Measurements from ENCODE around the gene SNRPD1.
"Not testable (repeated sequence)": the region's sequence is repeated elsewhere in the genome, so short reads cannot be mapped to it uniquely, and the experiment has no call there.

Gene SNRPD1

GRCh38 chr18:21638822-21639221 is 26.7 kb downstream of the SNRPD1 start:
- DNase-seq, result no peak

GRCh38 chr18:21640375-21640774 is 28.3 kb downstream of the SNRPD1 start:
- not testable (repeated sequence) for DNase-seq

GRCh38 chr18:21650311-21650710 is 38.2 kb downstream of the SNRPD1 start:
- DNase-seq, result no peak

GRCh38 chr18:21652073-21652472 is 40.0 kb downstream of the SNRPD1 start:
- DNase-seq, result no peak

GRCh38 chr18:21653361-21653760 is 41.2 kb downstream of the SNRPD1 start:
- no peak for DNase-seq

GRCh38 chr18:21656402-21656801 is 44.3 kb downstream of the SNRPD1 start:
- DNase-seq, result no peak

- peak; percentile 26 for DNase-seq
These were observed 48.0 kb downstream of the SNRPD1 start for GRCh38 chr18:21660078-21660477.

GRCh38 chr18:21662581-21662980 is 50.5 kb downstream of the SNRPD1 start:
- DNase-seq, result no peak

- DNase-seq, result no peak
These were observed 51.5 kb downstream of the SNRPD1 start for GRCh38 chr18:21663578-21663977.

- no peak for DNase-seq
These were observed 52.0 kb downstream of the SNRPD1 start for GRCh38 chr18:21664069-21664468.

- no peak for DNase-seq
These were observed 57.7 kb downstream of the SNRPD1 start for GRCh38 chr18:21669736-21670285.

GRCh38 chr18:21672521-21673267 is 60.6 kb downstream of the SNRPD1 start:
- DNase-seq, result no peak

- peak; percentile 43 for DNase-seq
These were observed 63.2 kb downstream of the SNRPD1 start for GRCh38 chr18:21675354-21675753.

- no peak for DNase-seq
These were observed 66.7 kb downstream of the SNRPD1 start for GRCh38 chr18:21678859-21679258.

GRCh38 chr18:21680161-21680560 is 68.0 kb downstream of the SNRPD1 start:
- no peak for DNase-seq

- DNase-seq, result peak; percentile 66
These were observed 70.4 kb downstream of the SNRPD1 start for GRCh38 chr18:21682371-21683051.
